Erythroblast (primary cell): ENCODE measurements around the gene UBAC2.

Experiments
- GATA1 ChIP-seq: IDR thresholded peaks from 2 replicates; pipeline ENCODE4 v1.6.1; 2011; ENCODE audit warnings: low read depth, mild to moderate bottlenecking, control low read depth, low read length, moderate library complexity
- POLR2A ChIP-seq: IDR thresholded peaks from 2 replicates; pipeline ENCODE4 v1.6.1; 2011; ENCODE audit warnings: mild to moderate bottlenecking, low read length

GRCh38 chr13:99267927-99268326 lies 67.3 kb downstream of the UBAC2 start:
- no peak for TF ChIP-seq POLR2A
- TF ChIP-seq GATA1, result no peak
